Astrocyte (in vitro differentiated cells and primary cell): ENCODE results near the gene TBX6.

Experiments used
- EZH2 ChIP-seq: IDR thresholded peaks from 2 replicates; pipeline ENCODE4 v1.6.1; 2012; ENCODE audit warnings: mild to moderate bottlenecking, low read length, inconsistent platforms; ENCODE audit not compliant: insufficient read depth
- TF ChIP-seq, protein P1 (sequence below): IDR thresholded peaks from 2 replicates; pipeline ENCODE4 v1.5.1; 2011; ENCODE audit warnings: low read depth, mild to moderate bottlenecking, inconsistent platforms, low read length, moderate library complexity; ENCODE audit not compliant: insufficient read depth

DNA sequence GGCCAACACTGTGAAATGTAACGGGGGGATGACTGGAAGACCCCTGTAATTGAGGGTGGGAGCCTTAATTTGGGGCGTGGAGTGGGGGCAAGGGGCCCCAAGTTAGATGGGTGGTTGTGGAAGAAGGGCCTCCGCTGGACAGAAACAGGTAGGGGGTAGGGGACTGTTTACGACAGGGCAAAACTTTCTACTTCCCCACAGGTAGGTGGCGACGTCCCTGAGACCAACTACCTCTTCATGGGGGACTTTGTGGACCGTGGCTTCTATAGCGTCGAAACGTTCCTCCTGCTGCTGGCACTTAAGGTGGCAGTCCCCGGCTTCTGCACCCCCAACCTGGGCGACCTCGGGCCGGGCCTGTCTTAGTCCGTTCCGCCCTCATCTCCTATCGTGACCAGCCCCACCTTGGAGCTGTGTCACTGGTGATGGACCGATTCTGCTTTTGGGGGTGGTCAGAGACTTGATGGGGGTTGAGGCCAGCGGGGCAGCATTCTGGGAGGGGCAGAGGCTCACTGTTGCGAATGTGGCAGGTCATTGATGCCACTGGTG lies 9.1 kb downstream of the TBX6 start:
- TF ChIP-seq, protein P1, sequence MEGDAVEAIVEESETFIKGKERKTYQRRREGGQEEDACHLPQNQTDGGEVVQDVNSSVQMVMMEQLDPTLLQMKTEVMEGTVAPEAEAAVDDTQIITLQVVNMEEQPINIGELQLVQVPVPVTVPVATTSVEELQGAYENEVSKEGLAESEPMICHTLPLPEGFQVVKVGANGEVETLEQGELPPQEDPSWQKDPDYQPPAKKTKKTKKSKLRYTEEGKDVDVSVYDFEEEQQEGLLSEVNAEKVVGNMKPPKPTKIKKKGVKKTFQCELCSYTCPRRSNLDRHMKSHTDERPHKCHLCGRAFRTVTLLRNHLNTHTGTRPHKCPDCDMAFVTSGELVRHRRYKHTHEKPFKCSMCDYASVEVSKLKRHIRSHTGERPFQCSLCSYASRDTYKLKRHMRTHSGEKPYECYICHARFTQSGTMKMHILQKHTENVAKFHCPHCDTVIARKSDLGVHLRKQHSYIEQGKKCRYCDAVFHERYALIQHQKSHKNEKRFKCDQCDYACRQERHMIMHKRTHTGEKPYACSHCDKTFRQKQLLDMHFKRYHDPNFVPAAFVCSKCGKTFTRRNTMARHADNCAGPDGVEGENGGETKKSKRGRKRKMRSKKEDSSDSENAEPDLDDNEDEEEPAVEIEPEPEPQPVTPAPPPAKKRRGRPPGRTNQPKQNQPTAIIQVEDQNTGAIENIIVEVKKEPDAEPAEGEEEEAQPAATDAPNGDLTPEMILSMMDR, result no peak
- no peak for TF ChIP-seq EZH2
